Measurements from ENCODE around the gene OR2S2.

GRCh38 chr9:35981699-35982098, 23.7 kb upstream of the OR2S2 start:
- TF ChIP-seq CTCF (conservative IDR thresholded peaks at IDR 0.05; ENCODE audit: low read length) (no peak), EZH2phosphoT487 (IDR thresholded peaks at IDR 0.05; ENCODE audit: borderline replicate concordance, low read depth, low read length) (no peak)

Measured in OCI-LY7 (cell line).